ENCODE results near the gene SEC14L3.

Gene SEC14L3

GRCh38 chr22:30420347-30421125 is 51.3 kb downstream of the SEC14L3 start:
- H3K4me3 ChIP-seq (ENCODE audit: low read depth, low read length), result no peak overlapping the region
- TF ChIP-seq, protein P1, sequence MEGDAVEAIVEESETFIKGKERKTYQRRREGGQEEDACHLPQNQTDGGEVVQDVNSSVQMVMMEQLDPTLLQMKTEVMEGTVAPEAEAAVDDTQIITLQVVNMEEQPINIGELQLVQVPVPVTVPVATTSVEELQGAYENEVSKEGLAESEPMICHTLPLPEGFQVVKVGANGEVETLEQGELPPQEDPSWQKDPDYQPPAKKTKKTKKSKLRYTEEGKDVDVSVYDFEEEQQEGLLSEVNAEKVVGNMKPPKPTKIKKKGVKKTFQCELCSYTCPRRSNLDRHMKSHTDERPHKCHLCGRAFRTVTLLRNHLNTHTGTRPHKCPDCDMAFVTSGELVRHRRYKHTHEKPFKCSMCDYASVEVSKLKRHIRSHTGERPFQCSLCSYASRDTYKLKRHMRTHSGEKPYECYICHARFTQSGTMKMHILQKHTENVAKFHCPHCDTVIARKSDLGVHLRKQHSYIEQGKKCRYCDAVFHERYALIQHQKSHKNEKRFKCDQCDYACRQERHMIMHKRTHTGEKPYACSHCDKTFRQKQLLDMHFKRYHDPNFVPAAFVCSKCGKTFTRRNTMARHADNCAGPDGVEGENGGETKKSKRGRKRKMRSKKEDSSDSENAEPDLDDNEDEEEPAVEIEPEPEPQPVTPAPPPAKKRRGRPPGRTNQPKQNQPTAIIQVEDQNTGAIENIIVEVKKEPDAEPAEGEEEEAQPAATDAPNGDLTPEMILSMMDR (IDR thresholded peaks at IDR 0.05; ENCODE audit: insufficient read depth, low read depth, low read length, missing control alignments), result no peak
- DNase-seq (ENCODE audit: low read depth), result no peak

DNA sequence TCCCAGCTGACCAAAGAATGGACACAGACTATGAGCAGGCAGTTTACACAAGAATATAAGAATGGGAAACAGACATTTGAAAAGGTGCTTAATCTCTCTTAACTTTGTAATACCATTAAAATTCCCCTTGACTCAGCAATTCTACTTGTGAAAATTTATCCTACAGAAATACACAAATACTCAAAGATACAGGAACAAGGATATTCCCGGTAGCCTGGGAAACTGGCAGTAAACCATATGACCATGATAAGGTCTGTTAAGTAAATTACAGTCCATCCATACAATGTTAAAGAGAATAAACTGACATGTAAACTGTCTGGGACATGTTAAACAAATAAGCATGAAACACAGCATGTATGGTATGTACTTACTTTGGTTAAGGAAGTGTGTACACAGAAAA is 55.0 kb downstream of the SEC14L3 start:
- no peak for DNase-seq (ENCODE audit: low read depth)
- TF ChIP-seq, protein P1 (IDR thresholded peaks at IDR 0.05; ENCODE audit: insufficient read depth, low read depth, low read length, missing control alignments), result no peak
- no peak overlapping the region for H3K4me3 ChIP-seq (ENCODE audit: low read depth, low read length)

DNA sequence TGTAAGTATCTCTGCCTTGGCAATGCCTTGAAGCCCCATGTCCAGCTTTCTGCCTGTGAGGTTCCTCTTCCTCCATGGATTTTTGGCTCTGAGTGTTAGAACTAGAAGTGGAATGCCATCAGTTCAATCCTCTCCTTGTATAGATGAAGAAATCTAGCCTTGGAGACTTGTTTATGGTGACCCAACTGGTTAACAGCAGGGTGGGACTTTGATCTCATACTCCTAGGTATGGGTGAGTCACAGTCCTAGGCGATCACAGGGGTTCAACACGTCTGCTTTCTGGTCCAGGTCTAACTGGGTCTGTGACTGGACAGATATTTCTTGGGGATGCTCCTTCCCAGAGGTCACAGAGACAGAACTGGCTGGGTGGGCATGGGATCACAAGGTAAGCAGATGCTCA is 55.4 kb downstream of the SEC14L3 start:
- H3K4me3 ChIP-seq (ENCODE audit: low read depth, low read length), result no peak overlapping the region
- DNase-seq (ENCODE audit: low read depth), result no peak
- TF ChIP-seq, protein P1 (IDR thresholded peaks at IDR 0.05; ENCODE audit: insufficient read depth, low read depth, low read length, missing control alignments), result no peak

DNA sequence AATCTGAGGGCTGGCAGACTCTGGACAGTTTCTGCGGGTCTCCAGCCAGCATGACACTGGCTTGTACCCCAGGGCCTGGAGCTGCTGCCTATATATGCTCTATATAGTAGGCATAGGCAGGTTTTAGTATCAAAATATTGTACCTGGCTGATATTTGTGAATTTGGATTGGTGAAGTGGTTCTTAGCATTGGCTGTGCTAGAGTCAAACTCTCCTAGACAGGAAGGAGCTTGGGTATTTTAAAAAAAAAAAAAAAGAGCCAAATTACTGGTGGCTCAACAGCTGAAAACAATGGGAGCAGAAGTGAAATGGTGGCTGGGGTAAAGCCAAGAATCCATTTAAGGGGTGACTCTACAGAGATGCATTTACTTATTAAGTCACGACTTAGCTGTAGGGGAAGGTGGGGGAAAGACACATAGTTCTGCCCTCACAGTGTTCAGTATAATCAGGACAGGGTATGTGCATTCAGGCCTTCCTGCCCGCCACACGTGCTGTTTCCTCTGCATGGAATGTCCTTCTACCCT is 57.2 kb downstream of the SEC14L3 start:
- no peak overlapping the region for H3K4me3 ChIP-seq (ENCODE audit: low read depth, low read length)
- no peak for DNase-seq (ENCODE audit: low read depth)
- TF ChIP-seq, protein P1 (IDR thresholded peaks at IDR 0.05; ENCODE audit: insufficient read depth, low read depth, low read length, missing control alignments), result no peak

- H3K4me3 ChIP-seq (ENCODE audit: low read depth, low read length), result no peak overlapping the region
- TF ChIP-seq, protein P1 (IDR thresholded peaks at IDR 0.05; ENCODE audit: insufficient read depth, low read depth, low read length, missing control alignments), result no peak
- DNase-seq (ENCODE audit: low read depth), result no peak
Observed at GRCh38 chr22:30413745-30414524, 57.9 kb downstream of the SEC14L3 start.

DNA sequence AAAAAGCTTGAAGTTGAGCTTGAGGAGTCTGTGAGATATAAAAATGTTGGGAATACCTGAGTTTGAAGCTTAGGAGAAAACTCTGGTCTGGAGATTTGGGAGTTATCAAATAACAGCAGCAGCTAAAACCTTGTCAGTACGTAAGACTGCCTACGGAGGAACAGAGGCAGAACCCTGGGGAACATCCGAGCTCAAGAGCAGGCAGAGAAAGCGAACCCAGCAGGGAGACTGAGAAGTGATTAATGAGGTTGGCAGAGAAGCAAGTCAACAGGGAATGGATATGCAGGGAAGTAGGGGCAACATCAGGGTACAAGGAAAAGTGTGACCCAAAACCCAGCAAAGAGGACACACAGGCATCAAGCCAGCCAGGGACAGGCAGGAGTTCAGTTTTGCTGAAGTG is 58.8 kb downstream of the SEC14L3 start:
- TF ChIP-seq, protein P1 (IDR thresholded peaks at IDR 0.05; ENCODE audit: insufficient read depth, low read depth, low read length, missing control alignments), result no peak
- no peak for DNase-seq (ENCODE audit: low read depth)
- H3K4me3 ChIP-seq (ENCODE audit: low read depth, low read length), result no peak overlapping the region

Data from GM12865 (cell line).